Skeletal muscle cell (primary cell): ENCODE results near the gene HPN.
A peak's percentile ranks its signal among the peaks of the same experiment; 100 is the strongest.
"Not testable (repeated sequence)": the region's sequence is repeated elsewhere in the genome, so short reads cannot be mapped to it uniquely, and the experiment has no call there.

Experiments
- DNase-seq: peaks from one replicate; pipeline ENCODE4 v3.0.0-alpha.2; 2010; ENCODE audit warnings: low read depth
- H3K4me3 ChIP-seq: 2 replicates; pipeline ENCODE4 v1.5.1; 2011; ENCODE audit warnings: low read depth, mild to moderate bottlenecking, control low read depth, low read length, moderate library complexity

HPN gene

DNA sequence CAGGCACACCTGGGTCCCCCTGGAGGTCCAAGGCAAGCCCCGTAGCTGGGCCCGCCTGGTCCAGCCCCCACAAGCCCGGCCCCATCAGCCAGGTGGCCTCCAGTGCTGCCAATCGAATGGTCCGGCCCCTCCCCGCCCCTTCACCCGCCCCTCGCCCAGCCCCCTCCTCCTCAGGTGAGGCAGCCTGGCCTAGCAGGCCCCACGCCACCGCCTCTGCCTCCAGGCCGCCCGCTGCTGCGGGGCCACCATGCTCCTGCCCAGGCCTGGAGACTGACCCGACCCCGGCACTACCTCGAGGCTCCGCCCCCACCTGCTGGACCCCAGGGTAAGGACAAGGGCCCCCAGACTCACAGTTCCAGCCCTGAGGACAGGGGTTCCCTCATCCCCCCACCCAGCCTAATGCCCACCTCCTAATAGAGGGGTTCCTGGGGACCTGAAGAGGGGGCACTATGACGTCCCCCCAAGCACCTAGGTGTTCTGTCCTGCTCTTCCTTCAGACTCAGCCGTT, at the start of gene HPN:
TSS of gene HPN (plus strand) at position 174 of the 508 bp plus-strand sequence. CDS start 786 bp downstream, outside the sequence.
- DNase-seq = no peak
- no peak within 1 kb of the TSS for H3K4me3 ChIP-seq

DNA sequence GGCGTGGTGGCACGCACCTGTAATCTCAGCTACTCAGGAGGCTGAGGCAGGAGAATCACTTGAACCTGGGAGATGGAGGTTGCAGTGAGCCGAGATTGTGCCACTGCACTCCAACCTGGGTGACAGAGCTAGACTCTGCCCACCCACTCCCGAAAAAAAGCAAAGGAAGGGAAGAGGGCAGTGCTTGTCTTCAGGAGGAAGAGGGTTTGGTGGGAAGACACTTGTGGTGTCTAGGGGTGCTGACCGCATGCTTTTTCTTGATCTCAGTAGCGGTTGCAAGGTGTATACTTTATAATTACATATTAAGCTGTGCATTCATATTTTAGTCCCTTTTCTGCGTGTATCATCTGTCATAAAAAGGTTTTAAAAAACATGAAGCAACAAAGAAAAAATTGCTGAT, 48.9 kb upstream of the HPN start:
- not testable (repeated sequence) for DNase-seq, H3K4me3 ChIP-seq

DNA sequence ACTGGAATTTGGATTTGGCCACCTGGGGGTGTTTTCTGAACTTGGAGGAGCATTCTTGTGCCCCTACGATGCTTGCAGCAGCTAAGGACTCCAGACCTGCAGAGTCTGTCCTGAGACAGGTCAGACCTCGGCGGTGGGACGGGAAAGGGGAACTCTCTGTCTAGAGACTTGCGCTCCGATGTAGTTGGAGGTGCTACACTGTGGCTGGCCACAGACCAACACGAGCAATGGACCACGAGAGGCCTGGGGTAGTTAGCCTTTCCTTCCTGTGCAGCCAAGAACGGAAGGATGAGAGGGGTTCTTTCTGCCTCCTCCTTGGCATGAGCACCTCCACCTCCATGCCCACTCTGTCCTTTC, 47.3 kb upstream of the HPN start:
- H3K4me3 ChIP-seq = no peak overlapping the region

DNA sequence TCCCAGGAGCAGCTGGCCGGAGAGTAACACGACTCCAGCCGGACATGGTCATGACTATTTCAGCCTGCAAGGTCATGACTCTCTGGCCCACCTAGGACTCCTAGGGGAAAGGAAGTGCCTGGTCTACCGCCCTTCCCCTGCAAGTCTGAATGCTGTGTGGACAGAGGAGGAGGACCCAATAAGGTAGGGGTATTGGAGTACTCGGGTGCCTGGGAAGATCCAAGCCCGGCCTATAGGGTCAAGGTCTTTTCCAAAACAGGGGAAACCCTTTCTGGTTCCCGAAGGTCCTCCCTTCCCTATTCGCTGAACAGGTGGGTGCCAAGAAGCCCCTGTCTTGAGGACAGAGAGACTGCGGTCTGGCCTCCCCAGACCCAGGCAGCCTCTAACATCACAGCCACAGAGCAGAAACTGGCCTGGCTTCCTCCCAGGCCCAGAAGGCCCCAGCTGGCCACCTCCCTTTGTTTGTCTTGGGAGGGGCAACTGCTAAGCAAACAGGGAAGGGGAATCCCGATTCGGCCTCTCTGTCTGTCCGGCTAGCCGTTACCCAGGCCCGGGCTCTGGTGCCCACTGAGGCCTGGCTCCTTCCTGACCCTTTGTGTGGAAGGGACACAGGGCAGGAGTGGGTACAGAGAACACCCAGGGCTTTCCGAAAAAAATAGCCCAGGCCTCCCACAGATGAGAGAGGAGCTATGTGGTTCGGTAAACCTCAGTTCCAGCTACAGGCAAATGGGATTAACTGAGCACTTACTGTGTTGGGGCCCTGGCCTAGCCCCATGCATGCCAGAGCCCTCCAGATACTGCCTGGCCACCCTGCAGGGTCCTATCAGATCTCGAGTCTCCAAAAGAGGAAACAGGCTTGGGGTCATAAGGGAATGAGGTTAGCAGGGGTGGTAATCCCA, 46.6 kb upstream of the HPN start:
- DNase-seq = no peak
- no peak overlapping the region for H3K4me3 ChIP-seq

More for the DNA sequence above, 47.3 kb upstream of the HPN start:
- DNase-seq = no peak

DNA sequence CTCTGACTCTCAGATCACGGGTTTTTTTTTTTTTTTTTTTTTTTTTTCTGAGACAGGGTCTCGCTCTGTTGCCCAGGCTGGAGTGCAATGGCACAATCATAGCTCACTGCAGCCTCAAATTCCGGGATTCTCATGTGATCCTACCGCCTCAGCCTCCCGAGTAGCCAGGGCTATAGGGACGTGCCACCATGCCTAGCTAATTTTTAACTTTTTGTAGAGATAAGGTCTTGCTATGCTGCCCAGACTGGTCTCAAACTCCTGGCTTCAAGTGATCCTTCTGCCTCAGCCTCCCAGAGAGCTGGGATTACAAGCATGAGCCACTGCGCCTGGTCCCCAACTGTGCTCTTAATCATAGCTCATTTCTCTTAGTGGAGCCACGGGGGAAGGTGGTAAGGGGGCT, 46.0 kb upstream of the HPN start:
- H3K4me3 ChIP-seq = no peak overlapping the region
- DNase-seq = no peak

DNA sequence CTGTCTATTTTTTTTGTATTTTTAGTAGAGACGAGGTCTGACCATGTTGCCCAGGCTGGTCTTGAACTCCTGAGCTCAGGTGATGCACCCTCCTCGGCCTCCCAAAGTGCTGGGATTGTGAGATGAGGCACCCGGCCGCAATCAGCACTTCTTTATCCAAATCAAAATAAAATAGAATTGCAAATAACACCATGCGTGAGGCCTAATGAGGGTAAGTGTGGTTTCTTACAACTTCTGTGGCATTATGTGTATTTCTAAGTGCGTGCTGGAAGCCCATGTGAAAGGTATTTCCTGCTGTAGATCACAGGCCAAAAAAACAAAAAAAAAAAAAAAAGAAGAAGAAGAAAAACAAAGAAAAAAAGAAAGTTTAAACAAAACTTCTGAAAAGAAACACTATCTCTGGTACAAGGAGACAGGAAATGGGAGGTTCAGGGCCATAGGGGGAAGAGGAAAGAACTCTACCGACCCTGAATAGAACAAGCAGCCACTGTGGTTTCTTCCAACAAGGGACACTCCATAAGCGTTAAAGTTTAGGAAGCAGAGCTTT, 44.4 kb upstream of the HPN start:
- DNase-seq = no peak
- no peak overlapping the region for H3K4me3 ChIP-seq

DNA sequence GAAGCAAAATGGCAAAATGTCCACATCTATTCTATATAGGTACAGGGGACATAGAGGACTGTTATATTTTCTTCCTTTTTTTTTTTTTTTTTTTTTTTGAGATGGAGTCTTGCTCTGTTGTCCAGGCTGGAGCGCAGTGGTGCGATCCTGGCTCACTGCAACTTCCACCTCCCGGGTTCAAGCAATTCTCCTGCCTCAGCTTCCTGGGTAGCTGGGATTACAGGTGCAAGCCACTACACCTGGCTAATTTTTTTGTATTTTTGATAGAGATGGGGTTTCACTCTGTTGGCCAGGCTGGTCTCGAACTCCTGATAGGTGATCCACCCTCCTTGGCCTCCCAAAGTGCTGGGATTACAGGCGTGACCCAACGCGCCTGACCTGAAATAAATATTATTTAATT, 43.3 kb upstream of the HPN start:
- not testable (repeated sequence) for DNase-seq, H3K4me3 ChIP-seq

DNA sequence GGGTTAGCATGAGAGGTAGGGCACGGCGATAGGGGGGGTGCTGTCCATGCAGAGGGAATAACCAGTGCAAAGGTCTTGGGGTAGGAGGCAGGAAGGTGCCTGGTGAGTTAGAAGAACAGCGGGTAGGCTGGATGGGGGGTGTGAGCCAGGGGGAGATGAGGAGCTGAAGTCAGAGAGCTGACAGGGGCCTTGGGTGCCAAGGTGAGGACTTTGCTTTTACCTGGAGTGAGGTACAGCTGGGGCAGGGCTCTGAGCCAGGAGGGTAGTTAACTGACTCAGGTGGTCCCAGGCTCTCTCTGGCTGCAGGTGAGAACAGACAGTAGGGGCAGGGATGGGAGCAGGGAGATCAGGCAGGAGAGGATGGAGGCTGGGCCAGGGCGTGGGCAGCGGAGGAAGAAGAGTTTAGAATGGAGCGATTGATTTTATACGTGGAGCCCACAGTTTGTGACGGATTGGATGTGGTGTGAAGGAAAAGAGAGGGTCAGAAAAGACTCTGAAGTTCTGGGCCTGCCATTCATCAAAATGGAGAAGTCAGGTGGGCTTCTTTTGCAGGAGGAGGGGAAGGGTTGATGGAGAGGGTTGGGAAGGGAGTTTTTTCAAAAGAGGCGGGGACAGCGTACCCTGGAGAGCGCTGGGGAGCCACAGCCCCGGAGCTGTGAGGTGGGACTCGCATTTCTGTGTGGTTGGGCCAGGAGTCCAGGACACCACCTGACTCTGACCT, 42.6 kb upstream of the HPN start:
- DNase-seq = no peak
- H3K4me3 ChIP-seq = peak overlapping the region; percentile 81

DNA sequence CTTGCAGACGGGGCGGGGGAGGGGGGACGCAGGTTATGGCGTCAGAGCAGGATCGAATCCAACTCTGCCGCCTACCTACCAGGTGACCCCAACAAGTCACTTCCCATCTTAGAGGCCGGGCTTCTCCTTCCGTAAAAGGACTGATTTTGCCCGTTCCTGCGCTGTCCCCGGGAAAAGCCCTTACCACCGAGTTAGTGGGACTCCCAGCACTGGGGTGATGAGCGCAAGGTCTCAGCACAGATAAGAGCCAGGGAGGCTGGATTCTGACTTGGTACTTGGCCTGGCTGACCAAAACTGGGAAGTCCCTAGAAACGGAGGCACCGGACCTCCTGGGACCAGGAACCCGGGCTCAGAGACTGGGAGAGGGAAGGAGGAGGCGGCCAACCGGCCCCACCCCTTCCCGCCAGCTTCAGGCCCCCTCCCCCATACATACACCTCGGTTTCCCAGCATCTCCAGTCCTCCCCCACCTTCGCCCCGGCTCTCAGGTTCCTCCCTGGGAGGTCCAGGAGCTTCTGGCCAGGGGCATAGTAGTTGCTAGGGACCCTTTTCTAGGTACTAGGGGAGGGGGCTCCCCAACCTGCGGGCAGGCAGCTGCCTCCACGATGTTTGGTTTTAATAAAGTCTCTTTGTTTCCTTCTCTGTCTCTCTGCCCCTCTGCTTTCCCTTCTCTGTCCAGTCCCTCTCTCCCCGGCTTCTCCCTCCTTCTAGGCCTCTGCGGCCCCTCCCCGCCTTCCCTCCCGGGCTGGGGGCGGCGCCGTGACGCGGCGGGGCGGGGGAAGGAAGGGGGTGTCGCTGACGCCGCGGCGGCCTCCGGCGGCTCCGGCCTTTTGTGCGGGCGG, 41.8 kb upstream of the HPN start, which contains the start of gene GRAMD1A:
TSS of gene GRAMD1A (plus strand) at position 826 of the 840 bp plus-strand sequence. CDS start 156 bp downstream, outside the sequence.
- DNase-seq = peak; percentile 50
- H3K4me3 ChIP-seq = peak within 1 kb of the TSS; percentile 81

DNA sequence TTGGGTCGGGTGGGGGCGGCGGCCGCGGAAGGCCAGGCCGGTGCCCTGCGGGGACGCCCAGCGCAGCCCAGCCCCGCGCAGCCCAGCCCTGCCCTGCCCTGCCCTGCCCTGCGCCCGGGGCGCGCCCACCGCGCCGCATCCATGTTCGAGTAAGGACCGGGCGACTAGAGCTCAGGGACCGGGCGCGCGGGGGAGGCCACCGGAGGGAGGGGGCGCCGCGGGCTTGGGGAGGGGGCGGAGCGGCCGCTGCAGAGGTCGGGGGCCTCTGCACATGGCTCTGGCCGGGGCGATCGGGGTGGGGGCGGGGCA, 41.2 kb upstream of the HPN start:
- no peak for DNase-seq
- H3K4me3 ChIP-seq = peak overlapping the region; percentile 81

DNA sequence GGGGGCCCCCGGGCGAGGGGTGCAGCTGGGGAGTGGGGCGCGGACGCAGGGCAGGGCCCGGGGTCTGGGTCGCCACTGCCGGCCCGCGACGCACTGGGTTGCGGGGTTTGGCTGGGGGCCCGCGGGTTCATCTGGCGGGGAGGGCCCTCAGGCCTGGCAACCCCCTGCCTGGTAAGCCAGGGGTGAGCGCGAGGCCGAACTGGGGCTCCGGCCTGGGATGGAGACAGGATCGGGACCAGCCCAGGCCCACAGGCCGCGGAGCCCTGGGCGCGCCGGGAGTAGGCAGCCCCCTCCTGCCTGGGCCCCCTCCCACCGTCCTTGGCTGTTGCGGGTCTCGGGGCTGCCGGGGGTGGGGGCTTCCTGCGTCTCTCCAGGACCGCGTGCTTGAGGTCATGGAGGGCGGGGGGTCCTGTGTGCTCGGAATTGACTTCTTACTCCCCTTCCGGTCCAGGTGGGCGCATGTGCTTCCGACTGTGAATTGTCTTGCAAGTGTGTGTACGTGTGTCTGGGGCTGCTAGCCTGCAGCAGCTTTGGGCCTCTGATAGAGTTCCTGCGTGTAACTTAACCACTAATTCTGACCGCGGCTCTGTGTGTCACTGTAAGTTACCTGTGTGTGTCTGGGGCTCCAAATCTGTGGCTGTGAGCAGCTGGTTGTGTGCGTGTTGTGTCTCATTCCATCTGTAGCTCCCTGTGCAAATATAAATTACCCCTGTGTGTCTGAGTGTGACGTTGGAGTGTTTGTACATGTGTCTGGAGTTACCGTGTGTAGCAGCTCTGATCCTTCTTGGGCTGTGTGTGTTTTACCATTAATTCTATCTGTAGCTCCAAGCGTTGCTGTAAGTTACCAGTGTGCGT, 40.6 kb upstream of the HPN start:
- DNase-seq = peak; percentile 8

DNA sequence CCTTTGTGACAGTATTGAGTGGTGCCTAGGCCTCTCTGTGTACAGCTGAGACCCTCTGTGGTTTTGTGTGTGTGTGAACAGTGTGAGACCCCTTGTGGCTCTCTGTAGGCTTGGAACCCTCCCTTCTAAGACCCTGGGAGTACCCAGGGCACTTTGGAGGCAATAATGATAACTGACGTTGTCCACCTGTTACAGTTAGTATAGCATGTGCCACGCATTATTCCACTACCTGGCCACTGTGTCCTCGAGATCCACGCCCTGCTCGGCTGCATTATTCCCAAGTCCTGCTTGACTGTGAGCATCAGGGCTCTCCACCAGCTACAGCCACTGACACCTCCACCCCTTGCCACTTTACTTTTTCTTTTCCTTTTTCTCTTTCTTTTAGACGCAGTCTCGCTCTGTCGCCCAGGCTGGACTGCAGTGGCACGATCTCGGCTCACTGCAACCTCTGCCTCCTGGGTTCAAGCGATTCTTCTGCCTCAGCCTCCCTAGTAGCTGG, 39.4 kb upstream of the HPN start:
- H3K4me3 ChIP-seq = no peak overlapping the region
- no peak for DNase-seq

More for the DNA sequence above, 40.6 kb upstream of the HPN start:
- H3K4me3 ChIP-seq = peak overlapping the region; percentile 81

DNA sequence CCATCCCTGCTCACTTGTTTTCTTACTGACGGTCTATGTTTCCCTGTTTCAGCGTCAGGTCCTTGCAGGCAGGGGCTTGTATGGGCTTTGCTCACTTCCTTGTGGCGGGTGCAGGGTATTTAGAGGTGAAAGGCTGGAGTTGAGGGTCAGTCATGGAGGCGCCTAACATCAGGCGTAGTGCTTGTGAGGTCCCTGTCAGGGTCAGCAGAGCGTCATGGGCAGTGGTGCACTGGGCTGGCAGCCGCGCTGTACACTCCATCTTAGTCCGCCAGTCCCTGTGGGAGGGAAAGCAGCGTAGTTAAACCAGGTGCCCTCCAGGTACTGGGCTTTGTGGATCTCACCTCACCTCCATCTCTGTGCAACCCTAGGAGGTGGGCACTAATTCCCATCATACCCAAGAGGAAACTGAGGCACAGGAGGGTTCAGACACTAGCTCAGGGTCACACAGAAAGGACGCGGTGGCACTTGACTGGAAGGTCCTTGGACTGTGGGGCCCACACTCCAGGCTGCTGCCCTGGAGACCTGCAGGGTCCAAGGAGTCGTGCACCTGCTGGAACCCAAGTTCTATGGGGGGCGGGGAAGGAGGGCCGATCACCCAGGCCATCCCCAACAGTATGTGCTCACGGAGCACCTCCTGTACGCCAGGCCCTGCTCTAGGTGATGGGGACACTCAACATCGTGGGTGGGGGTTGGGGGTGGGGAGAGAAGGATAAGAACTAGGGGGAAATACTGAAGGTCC, 36.8 kb upstream of the HPN start:
- DNase-seq = no peak
- no peak overlapping the region for H3K4me3 ChIP-seq

DNA sequence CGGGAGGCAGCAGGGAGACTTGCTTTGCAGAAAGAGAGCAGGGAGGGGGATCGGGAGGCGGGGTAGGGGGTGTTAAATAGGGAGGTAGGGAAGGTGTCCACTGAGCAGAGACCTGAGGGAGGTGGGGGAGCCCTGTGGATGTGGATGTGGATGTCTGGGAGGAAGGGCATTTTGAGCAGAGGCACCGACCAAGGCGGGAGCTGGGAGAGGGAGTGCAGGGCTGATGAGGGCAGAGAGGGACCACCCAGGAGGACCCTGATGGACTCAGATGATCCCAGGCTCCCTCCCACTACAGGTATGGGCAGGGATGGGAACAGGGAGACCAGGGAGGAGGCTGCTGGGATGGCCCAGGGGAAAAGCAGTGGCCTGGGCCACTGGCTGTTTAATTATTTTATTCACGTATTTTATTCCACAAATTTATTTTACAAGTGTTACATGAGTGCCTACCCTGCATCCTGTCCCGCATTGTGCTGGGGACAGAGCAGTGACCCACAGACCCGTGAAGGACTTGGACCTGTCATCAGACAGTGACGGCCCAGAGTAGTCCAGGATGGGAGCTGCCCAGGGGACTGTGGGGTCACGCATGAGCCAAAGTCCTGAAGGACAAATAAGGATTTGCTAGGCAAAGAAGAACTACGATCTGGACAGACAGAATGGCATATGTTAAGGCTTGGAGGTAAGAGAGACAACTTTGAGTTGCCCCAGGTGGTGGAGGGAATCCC, 36.1 kb upstream of the HPN start:
- H3K4me3 ChIP-seq = no peak overlapping the region
- no peak for DNase-seq

DNA sequence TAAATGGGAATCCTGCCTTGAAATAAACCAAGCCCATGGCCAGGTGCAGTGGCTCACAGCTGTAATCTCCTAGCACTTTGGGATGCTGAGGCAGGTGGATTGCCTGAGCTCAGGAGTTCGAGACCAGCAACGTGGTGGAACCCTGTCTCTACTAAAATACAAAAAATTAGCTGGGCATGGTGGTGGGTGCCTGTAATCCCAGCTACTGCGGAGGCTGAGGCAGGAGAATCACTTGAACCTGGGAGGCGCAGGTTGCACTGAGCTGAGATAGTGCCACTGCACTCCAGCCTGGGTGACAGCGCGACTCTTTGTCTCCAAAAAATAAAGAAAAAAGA, 35.5 kb upstream of the HPN start:
- DNase-seq, H3K4me3 ChIP-seq: not testable (repeated sequence)

DNA sequence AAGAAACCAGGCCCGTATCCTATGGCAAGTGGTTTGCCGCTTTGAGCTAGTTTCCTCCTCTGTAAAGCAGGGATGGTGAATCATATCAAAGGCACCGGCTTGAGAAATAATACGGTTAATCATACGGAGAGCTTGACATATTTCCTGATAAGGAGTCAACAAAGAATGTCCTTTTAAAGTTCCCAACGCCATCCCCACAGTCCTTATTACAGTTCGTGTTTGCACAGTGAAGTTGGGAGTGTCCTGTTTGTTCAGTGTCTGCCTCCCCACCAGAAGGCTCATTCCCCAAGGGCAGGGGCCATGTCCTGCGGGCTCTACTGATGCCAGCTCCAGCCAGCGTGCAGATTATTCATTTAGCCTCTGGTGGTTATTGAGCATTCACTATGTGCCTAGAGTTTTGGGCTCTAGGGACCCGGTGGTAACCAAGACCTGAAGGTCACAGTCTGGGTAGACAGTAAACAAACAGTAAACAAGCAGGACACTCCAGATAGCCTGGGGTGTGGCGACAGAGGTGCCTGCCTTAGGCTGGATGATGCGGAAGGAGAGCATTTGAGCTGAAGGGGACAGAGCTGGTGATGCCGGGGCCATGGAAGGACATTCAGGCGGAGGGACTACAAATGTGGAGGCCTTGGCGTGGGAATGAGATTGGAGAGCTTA, 35.1 kb upstream of the HPN start:
- no peak for DNase-seq
- H3K4me3 ChIP-seq = no peak overlapping the region

DNA sequence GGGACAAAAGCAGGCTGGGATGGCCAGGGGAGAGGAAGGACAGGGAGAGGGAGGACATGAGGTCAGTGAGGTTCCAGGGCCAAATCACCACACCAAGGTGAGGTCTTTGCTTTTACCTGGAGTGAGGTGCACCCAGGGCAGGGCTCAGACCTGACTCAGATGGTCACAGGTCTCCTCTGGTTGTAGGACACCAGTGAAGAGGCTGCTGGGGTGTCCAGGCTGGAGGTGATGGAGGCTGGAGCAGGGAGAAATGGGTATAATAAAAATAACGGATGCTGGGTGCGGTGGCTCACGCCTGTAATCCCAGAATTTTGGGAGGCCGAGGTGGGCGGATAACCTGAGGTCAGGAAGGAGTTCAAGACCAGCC, 34.5 kb upstream of the HPN start:
- no peak overlapping the region for H3K4me3 ChIP-seq
- no peak for DNase-seq
